ENCODE results near the gene GALM.

GRCh38 chr2:38627391-38627790 is 38.5 kb upstream of the GALM start:
- TF ChIP-seq CTCF (IDR thresholded peaks at IDR 0.05; ENCODE audit: poor library complexity, severe bottlenecking) (no peak), TAF1 (IDR thresholded peaks at IDR 0.05; ENCODE audit: low read depth) (no peak), SMC3 (conservative IDR thresholded peaks at IDR 0.05; ENCODE audit: poor library complexity) (no peak), EZH2 (IDR thresholded peaks at IDR 0.05; ENCODE audit: borderline replicate concordance, insufficient read depth, low read length, poor library complexity, severe bottlenecking) (no peak), POLR2AphosphoS5 (IDR thresholded peaks at IDR 0.05) (no peak), MXI1 (conservative IDR thresholded peaks at IDR 0.05; ENCODE audit: poor library complexity, severe bottlenecking) (no peak)
- TF ChIP-seq, protein P1, sequence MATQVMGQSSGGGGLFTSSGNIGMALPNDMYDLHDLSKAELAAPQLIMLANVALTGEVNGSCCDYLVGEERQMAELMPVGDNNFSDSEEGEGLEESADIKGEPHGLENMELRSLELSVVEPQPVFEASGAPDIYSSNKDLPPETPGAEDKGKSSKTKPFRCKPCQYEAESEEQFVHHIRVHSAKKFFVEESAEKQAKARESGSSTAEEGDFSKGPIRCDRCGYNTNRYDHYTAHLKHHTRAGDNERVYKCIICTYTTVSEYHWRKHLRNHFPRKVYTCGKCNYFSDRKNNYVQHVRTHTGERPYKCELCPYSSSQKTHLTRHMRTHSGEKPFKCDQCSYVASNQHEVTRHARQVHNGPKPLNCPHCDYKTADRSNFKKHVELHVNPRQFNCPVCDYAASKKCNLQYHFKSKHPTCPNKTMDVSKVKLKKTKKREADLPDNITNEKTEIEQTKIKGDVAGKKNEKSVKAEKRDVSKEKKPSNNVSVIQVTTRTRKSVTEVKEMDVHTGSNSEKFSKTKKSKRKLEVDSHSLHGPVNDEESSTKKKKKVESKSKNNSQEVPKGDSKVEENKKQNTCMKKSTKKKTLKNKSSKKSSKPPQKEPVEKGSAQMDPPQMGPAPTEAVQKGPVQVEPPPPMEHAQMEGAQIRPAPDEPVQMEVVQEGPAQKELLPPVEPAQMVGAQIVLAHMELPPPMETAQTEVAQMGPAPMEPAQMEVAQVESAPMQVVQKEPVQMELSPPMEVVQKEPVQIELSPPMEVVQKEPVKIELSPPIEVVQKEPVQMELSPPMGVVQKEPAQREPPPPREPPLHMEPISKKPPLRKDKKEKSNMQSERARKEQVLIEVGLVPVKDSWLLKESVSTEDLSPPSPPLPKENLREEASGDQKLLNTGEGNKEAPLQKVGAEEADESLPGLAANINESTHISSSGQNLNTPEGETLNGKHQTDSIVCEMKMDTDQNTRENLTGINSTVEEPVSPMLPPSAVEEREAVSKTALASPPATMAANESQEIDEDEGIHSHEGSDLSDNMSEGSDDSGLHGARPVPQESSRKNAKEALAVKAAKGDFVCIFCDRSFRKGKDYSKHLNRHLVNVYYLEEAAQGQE (IDR thresholded peaks at IDR 0.05; ENCODE audit: borderline replicate concordance), result no peak
